Heart right ventricle (tissue), 16 donors: ENCODE measurements around the gene TEX29. TPM values are rescaled to one million over a fixed set of nuclear protein-coding genes. Genes with fewer than 3 reads are reported as not detected.

Experiments used
- ATAC-seq, 8 donors: fragments of 200-7000 bp; cut with Tn5 transposase; one replicate each; pipeline ENCODE4 v1.9.1; 2020; ENCODE audit warnings: mild to moderate bottlenecking in 8 of 8, moderate library complexity in 8 of 8, moderate number of reproducible peaks in 1 of 8
- DNase-seq, 2 donors: peaks; one replicate each; pipeline ENCODE4 v3.0.0-alpha.2; 2020
- H3K27ac ChIP-seq, 10 donors: fragments of 200-600 bp; sonication (generic) in 2 of 10; one replicate each; pipeline versions ENCODE4 v1.5.0 to v1.8.0; 2020 to 2022; ENCODE audit warnings: mild to moderate bottlenecking in 3 of 10
- H3K27me3 ChIP-seq, 7 donors: fragments of 200-600 bp; one replicate each; pipeline ENCODE4 v1.8.0; 2021 to 2022; ENCODE audit warnings: mild to moderate bottlenecking in 2 of 7
- H3K36me3 ChIP-seq, 9 donors: fragments of 200-600 bp; sonication (generic) in 1 of 9; one replicate each; pipeline versions ENCODE4 v1.5.0 to v1.8.0; 2020 to 2022; ENCODE audit warnings: mild to moderate bottlenecking in 2 of 9
- H3K4me1 ChIP-seq, 9 donors: fragments of 200-600 bp; sonication (generic) in 1 of 9; one replicate each; pipeline versions ENCODE4 v1.5.0 to v1.8.0; 2020 to 2022; ENCODE audit warnings: mild to moderate bottlenecking in 4 of 9
- H3K4me3 ChIP-seq, 10 donors: fragments of 200-600 bp; sonication (generic) in 2 of 10; one replicate each; pipeline versions ENCODE4 v1.5.0 to v1.8.0; 2020 to 2022; ENCODE audit warnings: mild to moderate bottlenecking in 7 of 10, moderate library complexity in 2 of 10
- H3K9me3 ChIP-seq, 11 donors: fragments of 200-600 bp in 10 of 11; sonication (generic) in 2 of 11; one replicate each; pipeline versions ENCODE4 v1.5.0 to v1.8.0; 2013 to 2022; ENCODE audit warnings: mild to moderate bottlenecking in 2 of 11, control low read depth in 1 of 11, moderate library complexity in 1 of 11
- WGBS, 2 donors: extraction: QIAGEN DNeasy Blood & Tissue Kit; methylation state at CpG; one replicate each; pipeline ENCODE4 v1.1.7; 2013; ENCODE audit warnings: inconsistent platforms in 1 of 2; 5-methylcytosine and 5-hydroxymethylcytosine counted together
- intact Hi-C, 10 donors: fragments of 100-400 bp; cut with DNase I; formaldehyde crosslinking; loops; one replicate each; pipeline versions ENCODE4 v1.11.1 to v1.14.2; 2022
- polyA plus RNA-seq, 2 donors: library from polyadenylated mRNA; stranded (reverse); fragments of 200-250 nt; gene quantifications; one replicate each; pipeline ENCODE4 v1.2.3, GENCODE V29; 2013
- total RNA-seq, 10 donors: library from RNA; stranded (reverse); fragmentation: NEBNext Ultra II Directional in 3 of 10; extraction: Animal tissue kit (Norgen Biotek cat#: 25700) in 3 of 10; gene quantifications; one replicate each; pipeline versions ENCODE4 v1.2.1 to v1.2.4, GENCODE V29; 2021 to 2023
- TF ChIP-seq, protein P1 (sequence below), 9 donors: fragments of 200-600 bp; sonication (generic) in 2 of 9; IDR thresholded peaks; one replicate each; pipeline versions ENCODE4 v1.5.0 to v1.8.0; 2021 to 2022; ENCODE audit warnings: antibody characterized with exemption in 9 of 9, mild to moderate bottlenecking in 5 of 9, moderate library complexity in 1 of 9
- donor health status: Arrhythmogenic right ventricular cardiomyopathy.
- donor health status: ischemic (EF 13 %, LVEDD 7.1; RV severe dilation, severe dysfunction).
- donor health status: healthy with polysubstance abuse.
- donor health status: DM: no; HTN: yes; CAD: no.
- donor health status: DM: no; HTN: no; CAD: no.
- donor health status: ischemic (EF 25% LVEDD 6.9; RV normal size, moderate dysfunction).
- donor health status: ischemic (EF 25% LVEDD 5.7; RV mildly dilated, moderate dysfunction).
- donor health status: healthy.
- donor health status: DM: yes; HTN: yes; CAD: no.
- donor health status: Ischemic cardiomyopathy.
- donor health status: ischemic (EF 35%, LVEDD 5.7; RV mildly dilated, moderate dysfunction).
- donor health status: nonischemic (EF 11% LVEDD 7.7; RV severe dilation, severe dysfunction).
- donor health status: DM: yes; HTN: yes; CAD: no.
- donor health status: PGD.
- donor health status: ischemic (EF 29% LVEDD 5.4; RV normal size, mild dysfunction).
- donor health status: nonischemic (EF 23%, LVEDD 6.1; RV moderate dilation, normal function).

Gene TEX29
- total and polyA plus RNA-seq, 12 donors: 0.22 to 1.1 (median 0.42) TPM; not detected in 6

DNA sequence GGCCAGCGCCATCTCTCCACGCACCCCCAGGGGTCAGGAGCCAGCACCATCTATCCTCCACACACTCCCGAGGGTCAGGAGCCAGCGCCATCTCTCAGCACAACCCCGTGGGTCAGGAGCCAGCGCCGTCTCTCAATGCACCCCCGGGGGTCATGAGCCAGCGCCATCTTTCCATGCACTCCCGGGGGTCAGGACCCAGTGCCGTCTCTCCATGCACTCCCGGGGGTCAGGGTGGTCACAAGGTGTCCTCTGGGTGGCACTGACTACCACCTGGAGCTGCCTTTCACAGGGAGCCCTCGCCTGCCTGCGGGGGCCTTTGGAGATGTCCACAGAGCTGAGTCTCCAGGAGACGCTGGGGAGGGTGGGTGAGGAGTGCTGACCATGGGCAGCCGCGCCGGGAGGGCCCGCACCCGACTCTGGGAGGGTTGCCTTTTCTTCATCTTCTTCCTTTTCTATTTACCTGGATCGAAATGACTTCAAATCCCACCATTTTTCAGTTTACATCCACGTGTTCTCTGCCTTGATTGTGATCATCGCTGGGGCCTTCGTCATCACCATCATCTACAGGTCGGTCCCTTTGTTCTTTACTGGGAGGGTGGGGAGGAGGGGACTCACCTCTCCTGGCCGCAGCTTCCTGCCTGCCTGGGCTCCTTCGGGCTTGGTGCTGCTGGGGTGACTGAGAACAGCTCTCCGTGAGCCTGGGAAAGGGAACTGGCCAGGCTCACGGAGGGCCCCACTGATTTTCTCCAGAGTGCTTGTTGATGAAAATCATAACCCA, 19.1 kb downstream of the TEX29 start:
- H3K4me3 ChIP-seq: no peak overlapping the region
- ATAC-seq (peak in 1 of 8 donors; percentile 26), DNase-seq (peak in 1 of 2 donors; percentile 1)

DNA sequence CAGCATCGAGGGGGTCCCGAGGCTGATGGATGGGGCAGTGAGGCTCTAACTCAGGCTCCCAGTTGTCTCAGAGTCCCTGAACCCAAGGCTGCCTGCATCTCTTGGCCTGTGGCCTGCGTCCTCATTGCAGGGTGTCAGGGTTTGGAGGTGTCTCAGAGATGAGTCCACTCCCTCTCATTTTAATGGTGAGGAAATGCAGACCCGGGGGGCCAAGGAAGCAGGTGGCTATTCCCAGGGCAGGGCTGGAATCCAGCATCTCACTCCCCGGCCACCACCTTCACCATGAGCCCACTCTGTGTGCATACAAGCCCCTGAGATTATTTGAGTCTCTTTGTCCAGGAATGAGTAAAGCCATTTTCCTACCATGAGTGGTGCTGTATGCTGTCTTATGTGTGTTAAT, 21.4 kb downstream of the TEX29 start:
- intact Hi-C loops: no loop called here
- WGBS, 2 donors: 89 to 93% methylated on average over 5 of the region's 5 CpGs

More for the DNA sequence above, 19.1 kb downstream of the TEX29 start:
- intact Hi-C loops: no loop called here
- peaks cover 0 to 7% (median 0%) of the 10 kb centered on the region in 9 donors for H3K4me1 ChIP-seq
- no peaks in the 10 kb centered on the region for H3K9me3 ChIP-seq
- 92 to 94% methylated on average over 29 of the region's 29 CpGs for WGBS, 2 donors
- no peak overlapping the region for H3K27ac ChIP-seq
- H3K36me3 ChIP-seq: peaks cover 0 to 4% (median 0%) of the 10 kb centered on the region in 9 donors
- TF ChIP-seq, protein P1, sequence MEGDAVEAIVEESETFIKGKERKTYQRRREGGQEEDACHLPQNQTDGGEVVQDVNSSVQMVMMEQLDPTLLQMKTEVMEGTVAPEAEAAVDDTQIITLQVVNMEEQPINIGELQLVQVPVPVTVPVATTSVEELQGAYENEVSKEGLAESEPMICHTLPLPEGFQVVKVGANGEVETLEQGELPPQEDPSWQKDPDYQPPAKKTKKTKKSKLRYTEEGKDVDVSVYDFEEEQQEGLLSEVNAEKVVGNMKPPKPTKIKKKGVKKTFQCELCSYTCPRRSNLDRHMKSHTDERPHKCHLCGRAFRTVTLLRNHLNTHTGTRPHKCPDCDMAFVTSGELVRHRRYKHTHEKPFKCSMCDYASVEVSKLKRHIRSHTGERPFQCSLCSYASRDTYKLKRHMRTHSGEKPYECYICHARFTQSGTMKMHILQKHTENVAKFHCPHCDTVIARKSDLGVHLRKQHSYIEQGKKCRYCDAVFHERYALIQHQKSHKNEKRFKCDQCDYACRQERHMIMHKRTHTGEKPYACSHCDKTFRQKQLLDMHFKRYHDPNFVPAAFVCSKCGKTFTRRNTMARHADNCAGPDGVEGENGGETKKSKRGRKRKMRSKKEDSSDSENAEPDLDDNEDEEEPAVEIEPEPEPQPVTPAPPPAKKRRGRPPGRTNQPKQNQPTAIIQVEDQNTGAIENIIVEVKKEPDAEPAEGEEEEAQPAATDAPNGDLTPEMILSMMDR (IDR thresholded peaks at IDR 0.05): no peak
- no peaks in the 10 kb centered on the region for H3K27me3 ChIP-seq

DNA sequence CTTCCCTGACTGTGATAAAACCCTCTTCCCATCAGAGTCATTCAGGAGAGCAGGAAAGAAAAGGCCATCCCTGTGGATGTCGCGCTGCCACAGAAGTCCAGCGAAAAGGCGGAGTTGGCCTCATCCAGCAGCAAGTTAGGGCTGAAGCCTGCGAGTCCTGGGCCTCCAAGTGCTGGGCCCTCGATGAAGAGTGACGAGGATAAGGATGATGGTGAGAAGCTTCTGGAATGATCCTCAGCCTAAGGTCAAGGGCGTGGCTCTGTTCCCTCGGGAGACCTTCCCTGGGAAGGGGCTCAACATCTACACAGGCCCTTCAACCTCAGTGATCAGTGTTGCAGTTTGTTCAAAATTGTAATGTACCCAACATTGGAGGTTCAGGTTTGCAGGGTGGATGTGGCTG, 22.3 kb downstream of the TEX29 start:
- peaks cover 0 to 4% (median 0%) of the 10 kb centered on the region in 9 donors for H3K36me3 ChIP-seq
- no peaks in the 10 kb centered on the region for H3K9me3 ChIP-seq
- no peaks in the 10 kb centered on the region for H3K4me1 ChIP-seq
- ATAC-seq: no peak
- 93 to 95% methylated on average over 9 of the region's 9 CpGs for WGBS, 2 donors
- intact Hi-C loops: no loop called here
- H3K4me3 ChIP-seq: no peak overlapping the region
- H3K27ac ChIP-seq: no peak overlapping the region
- DNase-seq: peak in 1 of 2 donors; percentile 0
- TF ChIP-seq, protein P1 (IDR thresholded peaks at IDR 0.05): no peak
- H3K27me3 ChIP-seq: no peaks in the 10 kb centered on the region

More for the DNA sequence above, 21.4 kb downstream of the TEX29 start:
- ATAC-seq (no peak), DNase-seq (no peak)
- Histone ChIP-seq H3K9me3 (no peaks in the 10 kb centered on the region), H3K4me1 (peaks cover 0 to 7% (median 0%) of the 10 kb centered on the region in 9 donors), H3K27ac (no peak overlapping the region), H3K36me3 (peaks cover 0 to 4% (median 0%) of the 10 kb centered on the region in 9 donors), H3K4me3 (no peak overlapping the region), H3K27me3 (no peaks in the 10 kb centered on the region)
- TF ChIP-seq, protein P1 (IDR thresholded peaks at IDR 0.05): no peak

DNA sequence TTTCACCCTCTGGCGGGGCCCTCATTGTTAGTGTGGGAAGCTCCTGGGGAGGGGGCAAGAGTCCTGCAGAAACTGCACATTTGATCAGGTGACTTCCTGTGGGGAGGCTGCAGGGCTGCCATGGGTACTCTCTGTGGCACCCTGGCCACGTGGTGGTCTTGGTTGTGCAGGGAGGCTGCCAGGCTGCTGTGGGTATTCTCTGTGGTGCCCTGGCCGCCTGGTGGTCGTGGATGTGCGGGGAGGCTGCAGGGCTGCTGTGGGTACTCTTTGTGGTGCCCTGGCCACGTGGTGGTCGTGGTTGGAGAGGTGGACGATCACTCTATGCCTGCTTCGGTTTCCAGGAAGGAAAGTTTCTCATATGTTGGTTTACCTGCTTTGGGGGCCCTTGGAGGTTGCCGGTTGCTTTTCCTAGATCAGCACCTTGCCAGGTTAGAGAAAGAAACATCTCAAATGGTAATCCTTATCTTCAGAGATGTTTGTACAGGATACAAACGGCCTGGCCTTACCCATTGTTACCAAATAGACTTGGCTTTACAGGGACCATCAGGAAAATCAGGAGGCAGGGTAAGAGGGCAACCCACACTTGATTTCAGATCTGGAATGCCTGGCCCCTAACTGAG, 22.9 kb downstream of the TEX29 start:
- Histone ChIP-seq H3K4me1 (no peaks in the 10 kb centered on the region), H3K4me3 (no peak overlapping the region), H3K36me3 (peaks cover 0 to 4% (median 0%) of the 10 kb centered on the region in 9 donors), H3K27me3 (no peaks in the 10 kb centered on the region), H3K27ac (no peak overlapping the region), H3K9me3 (no peaks in the 10 kb centered on the region)
- ATAC-seq: no peak
- TF ChIP-seq, protein P1 (IDR thresholded peaks at IDR 0.05): no peak
- DNase-seq: peak in 1 of 2 donors; percentile 0
- intact Hi-C loops: no loop called here
- WGBS, 2 donors: 82 to 91% methylated on average over 11 of the region's 11 CpGs
